ENCODE results near the gene MAP4. TPM values are rescaled to one million over a fixed set of nuclear protein-coding genes. Genes with fewer than 3 reads are reported as not detected.

Gene MAP4
- total RNA-seq, 1 experiment from 2014 or later, result 88.0 TPM

DNA sequence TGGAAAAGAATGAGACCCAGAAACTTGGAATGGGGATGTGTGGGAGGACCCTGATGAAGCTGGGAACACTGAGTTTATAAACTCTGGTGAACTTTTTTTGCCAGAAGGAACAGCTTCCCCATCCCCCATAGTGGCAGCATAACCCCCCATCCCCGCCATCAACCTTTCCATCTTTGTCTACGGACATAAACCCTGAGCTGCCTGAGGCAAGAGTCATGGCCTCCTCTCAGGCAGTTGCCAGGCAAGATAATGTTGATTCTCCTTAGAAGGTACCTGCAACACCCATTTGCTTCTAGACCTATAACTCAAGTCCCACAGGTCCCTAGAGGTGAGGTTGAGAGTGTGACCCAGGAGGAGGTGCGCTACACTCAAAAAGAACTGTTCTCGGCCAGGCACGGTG, 11.5 kb downstream of the MAP4 start:
- Histone ChIP-seq H3K27me3 (replicated peaks) (no peaks in the 10 kb centered on the region), H3K36me3 (peaks cover 22% of the 10 kb centered on the region), H3K27ac (no peak overlapping the region), H3K4me1 (replicated peaks) (no peaks in the 10 kb centered on the region), H3K4me3 (no peak overlapping the region), H3K9me3 (replicated peaks) (no peaks in the 10 kb centered on the region)
- no peak for DNase-seq (ENCODE audit: low read depth in 1 of 2, low spot score in 2 of 2)

DNA sequence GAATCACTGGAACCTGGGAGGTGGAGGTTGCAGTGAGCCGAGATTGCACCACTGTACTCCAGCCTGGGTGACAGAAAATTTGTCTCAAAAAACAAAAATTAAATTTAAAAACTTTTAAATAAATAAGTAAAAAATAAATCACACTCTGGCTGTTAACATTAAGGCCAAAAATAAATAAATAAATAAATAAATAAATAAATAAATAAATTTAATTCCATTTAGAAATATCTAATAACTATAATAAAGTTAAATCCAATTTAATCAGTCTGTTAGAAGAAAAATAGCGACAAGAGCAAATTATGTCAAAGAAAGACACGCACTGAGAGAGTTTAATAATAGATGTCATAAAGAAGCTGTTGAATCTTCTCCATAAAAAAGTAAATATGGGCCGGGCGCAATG, 13.4 kb downstream of the MAP4 start:
- no peaks in the 10 kb centered on the region for H3K9me3 ChIP-seq (replicated peaks)
- H3K27ac ChIP-seq, result no peak overlapping the region
- H3K4me1 ChIP-seq (replicated peaks), result no peaks in the 10 kb centered on the region
- H3K4me3 ChIP-seq, result no peak overlapping the region
- no peak for DNase-seq (ENCODE audit: low read depth in 1 of 2, low spot score in 2 of 2)
- H3K36me3 ChIP-seq, result peaks cover 16% of the 10 kb centered on the region
- no peaks in the 10 kb centered on the region for H3K27me3 ChIP-seq (replicated peaks)

DNA sequence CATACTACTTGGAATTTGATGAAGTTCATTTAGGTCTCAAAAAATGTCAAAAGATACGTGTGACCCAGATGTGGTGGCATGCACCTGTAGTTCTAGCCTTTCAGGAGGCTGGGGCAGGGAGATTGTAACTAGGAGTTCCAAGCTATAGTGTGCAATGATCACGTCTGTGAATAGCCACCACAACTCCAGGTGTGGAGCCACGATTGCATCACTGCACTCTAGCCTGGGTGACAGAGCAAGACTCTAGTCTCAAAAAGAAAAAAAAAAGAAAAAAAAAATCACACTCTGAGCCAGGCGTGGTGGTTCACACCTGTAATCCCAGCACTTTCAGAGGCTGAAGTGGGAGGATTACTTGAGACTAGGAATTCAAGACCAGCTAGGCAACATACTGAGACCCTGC, 14.2 kb downstream of the MAP4 start:
- H3K27me3 ChIP-seq (replicated peaks), result no peaks in the 10 kb centered on the region
- H3K4me1 ChIP-seq (replicated peaks), result no peaks in the 10 kb centered on the region
- no peak overlapping the region for H3K27ac ChIP-seq
- DNase-seq (ENCODE audit: low read depth in 1 of 2, low spot score in 2 of 2), result no peak
- H3K36me3 ChIP-seq, result peaks cover 14% of the 10 kb centered on the region
- H3K9me3 ChIP-seq (replicated peaks), result no peaks in the 10 kb centered on the region
- H3K4me3 ChIP-seq, result no peak overlapping the region

DNA sequence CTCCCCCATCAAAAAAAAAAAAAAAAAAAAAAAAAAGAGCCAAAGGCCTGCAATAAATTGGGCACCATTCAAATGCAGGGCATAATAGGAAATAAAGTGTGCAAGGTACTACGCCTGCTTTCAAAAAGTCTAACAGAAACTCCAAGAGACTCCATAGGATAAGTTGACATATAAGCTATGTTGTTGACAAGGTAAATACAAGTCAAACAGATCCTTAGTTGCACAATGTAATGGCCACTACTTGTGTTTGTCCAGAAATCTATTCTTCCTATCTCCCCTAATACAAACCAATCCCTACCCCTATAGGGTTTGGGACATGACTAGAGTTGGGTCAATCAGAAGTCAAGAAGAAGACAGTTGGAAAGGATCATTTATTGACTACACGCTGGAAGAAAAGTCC, 16.0 kb downstream of the MAP4 start:
- H3K27me3 ChIP-seq (replicated peaks), result no peaks in the 10 kb centered on the region
- H3K4me1 ChIP-seq (replicated peaks), result no peaks in the 10 kb centered on the region
- H3K4me3 ChIP-seq, result no peak overlapping the region
- no peak overlapping the region for H3K27ac ChIP-seq
- H3K36me3 ChIP-seq, result peaks cover 30% of the 10 kb centered on the region
- no peak for DNase-seq (ENCODE audit: low read depth in 1 of 2, low spot score in 2 of 2)
- no peaks in the 10 kb centered on the region for H3K9me3 ChIP-seq (replicated peaks)

DNA sequence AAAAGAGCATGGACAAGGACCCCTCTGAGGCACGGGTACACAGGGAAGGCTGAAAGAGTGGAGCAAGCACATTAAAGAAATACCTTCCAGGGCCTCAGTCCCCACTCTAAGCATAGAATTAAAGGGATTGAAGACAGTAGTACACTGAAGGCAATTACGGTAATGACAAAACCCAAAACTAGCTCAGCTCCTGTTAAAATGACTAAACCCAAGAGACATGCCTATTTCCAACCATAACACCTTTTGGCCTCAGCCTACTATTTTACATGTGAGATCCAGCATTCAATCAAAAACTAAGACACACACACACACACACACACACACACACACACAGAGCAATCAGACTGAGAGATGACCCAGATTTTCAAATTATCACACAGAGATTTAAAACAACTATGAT, 19.8 kb downstream of the MAP4 start:
- H3K27me3 ChIP-seq (replicated peaks), result no peaks in the 10 kb centered on the region

DNA sequence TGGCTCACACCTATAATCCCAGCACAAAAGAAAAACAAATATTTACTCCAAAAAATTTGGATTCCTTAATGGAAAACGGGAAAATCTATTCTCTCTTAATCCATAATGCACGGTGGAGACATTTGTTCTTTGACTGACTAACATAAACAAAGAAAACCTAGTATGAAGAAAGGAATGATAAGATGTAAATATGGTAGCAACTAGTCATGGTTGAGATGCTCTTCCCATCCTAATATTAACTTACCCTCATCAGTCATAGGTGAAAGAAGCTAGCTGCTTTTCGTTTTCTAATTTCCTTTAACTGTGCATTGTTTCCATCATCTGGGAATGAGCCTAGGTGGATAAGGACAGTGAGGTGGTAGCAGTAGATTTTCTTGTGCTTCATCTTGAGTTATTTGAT, 22.0 kb downstream of the MAP4 start:
- Histone ChIP-seq H3K27ac (no peak overlapping the region), H3K4me3 (no peak overlapping the region), H3K9me3 (replicated peaks) (no peaks in the 10 kb centered on the region), H3K27me3 (replicated peaks) (no peaks in the 10 kb centered on the region), H3K4me1 (replicated peaks) (peaks cover 6% of the 10 kb centered on the region), H3K36me3 (peaks cover 61% of the 10 kb centered on the region)
- DNase-seq (ENCODE audit: low read depth in 1 of 2, low spot score in 2 of 2), result no peak

More for the DNA sequence above, 19.8 kb downstream of the MAP4 start:
- no peaks in the 10 kb centered on the region for H3K9me3 ChIP-seq (replicated peaks)
- H3K36me3 ChIP-seq, result peaks cover 44% of the 10 kb centered on the region
- H3K4me3 ChIP-seq, result no peak overlapping the region
- no peak overlapping the region for H3K27ac ChIP-seq
- H3K4me1 ChIP-seq (replicated peaks), result peaks cover 6% of the 10 kb centered on the region
- DNase-seq (ENCODE audit: low read depth in 1 of 2, low spot score in 2 of 2), result no peak

DNA sequence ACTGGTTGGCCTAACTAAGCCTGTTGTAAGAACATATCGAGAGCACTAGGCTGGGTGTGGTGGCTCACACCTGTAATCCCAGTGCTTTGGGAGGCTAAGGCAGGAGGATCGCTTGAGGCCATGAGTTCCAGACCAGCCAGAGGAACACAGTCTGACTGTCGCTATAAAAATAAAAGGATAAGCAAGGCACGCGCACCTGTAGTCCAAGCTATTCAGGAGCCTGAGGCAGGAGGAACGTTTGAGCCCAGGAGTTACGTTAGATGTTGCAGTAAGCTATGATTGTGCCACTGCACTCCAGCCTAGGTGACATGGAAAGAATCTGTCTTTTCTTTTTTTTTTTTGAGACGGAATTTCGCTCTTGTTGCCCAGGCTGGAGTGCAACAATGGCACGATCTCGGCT, 24.9 kb downstream of the MAP4 start:
- H3K4me1 ChIP-seq (replicated peaks), result peaks cover 6% of the 10 kb centered on the region
- H3K4me3 ChIP-seq, result no peak overlapping the region
- DNase-seq (ENCODE audit: low read depth in 1 of 2, low spot score in 2 of 2), result no peak
- peaks cover 69% of the 10 kb centered on the region for H3K36me3 ChIP-seq
- H3K27ac ChIP-seq, result no peak overlapping the region
- no peaks in the 10 kb centered on the region for H3K27me3 ChIP-seq (replicated peaks)
- H3K9me3 ChIP-seq (replicated peaks), result no peaks in the 10 kb centered on the region

DNA sequence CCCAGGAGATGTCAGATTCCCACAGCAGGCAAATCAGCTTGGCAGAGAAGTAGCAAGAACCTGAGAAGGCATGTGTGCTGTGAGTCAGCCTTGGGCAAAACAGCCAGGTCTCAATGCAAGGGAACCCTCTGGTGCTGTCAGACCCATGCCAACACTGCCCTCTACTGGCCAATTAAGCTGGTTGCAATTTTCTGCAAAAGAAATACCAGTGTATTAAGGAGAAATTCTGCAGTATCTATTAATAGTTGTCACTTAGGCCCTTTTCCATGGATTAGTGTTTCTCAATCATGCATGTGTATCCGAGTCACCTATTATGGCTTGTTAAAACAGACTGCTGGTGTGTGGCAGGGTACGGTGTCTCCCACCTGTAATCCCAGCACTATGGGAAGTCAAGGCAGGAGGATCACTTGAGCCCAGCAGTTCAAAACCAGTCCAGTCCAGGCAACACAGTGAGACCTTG, 26.2 kb downstream of the MAP4 start:
- Histone ChIP-seq H3K36me3 (peaks cover 63% of the 10 kb centered on the region), H3K27ac (no peak overlapping the region), H3K4me3 (no peak overlapping the region), H3K4me1 (replicated peaks) (peaks cover 6% of the 10 kb centered on the region), H3K27me3 (replicated peaks) (no peaks in the 10 kb centered on the region), H3K9me3 (replicated peaks) (no peaks in the 10 kb centered on the region)
- DNase-seq (ENCODE audit: low read depth in 1 of 2, low spot score in 2 of 2), result peak; percentile 52 to 79

DNA sequence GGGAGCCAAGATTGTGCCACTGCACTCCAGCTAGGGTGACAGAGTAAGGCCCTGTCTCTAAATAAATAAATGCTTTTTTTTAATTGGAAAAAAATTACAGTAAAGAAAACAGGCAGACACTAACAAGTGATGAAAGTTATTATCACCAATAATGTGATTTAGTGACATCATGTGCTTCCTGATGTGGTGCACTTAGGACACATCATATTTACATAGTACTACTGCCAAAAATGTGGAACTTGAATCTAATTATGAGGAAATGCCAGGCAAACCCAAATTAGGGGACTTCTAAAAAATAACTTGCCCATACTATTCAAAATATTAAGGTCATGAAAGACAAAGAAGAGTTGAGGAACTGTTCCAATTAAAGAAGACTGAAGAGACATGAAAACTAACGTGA, 30.8 kb downstream of the MAP4 start:
- Histone ChIP-seq H3K36me3 (peaks cover 42% of the 10 kb centered on the region), H3K4me1 (replicated peaks) (peaks cover 12% of the 10 kb centered on the region), H3K4me3 (no peak overlapping the region), H3K27me3 (replicated peaks) (no peaks in the 10 kb centered on the region), H3K9me3 (replicated peaks) (no peaks in the 10 kb centered on the region), H3K27ac (no peak overlapping the region)
- no peak for DNase-seq (ENCODE audit: low read depth in 1 of 2, low spot score in 2 of 2)

DNA sequence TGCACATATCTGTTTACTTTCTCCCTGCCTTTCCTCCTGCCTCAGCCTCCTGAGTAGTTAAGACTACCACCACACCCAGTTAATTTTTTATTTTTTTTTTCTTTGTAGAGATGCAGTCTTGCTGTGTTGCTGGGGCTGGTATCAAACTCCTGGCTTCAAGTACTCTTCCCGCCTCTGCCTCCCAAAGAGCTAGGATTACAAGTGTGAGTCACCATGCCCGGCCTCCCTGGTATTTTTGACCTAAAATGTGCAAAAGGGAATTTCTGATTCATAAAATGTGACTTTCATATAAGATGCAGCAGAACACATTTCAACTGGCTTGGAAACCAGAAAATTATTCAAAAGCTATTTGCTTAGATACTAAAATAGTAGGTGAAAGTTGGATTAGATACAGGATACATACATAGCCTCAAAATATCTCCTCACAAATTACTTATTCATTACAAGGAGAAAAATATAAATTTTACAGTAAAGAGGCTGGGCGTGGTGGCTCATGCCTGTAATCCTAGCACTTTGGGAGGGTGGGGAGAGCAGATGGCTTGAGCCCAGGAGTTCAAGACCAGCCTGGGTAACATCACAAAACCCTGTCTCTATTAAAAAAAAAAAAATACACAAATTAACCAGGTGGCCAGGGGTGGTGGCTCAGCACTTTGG, 32.0 kb downstream of the MAP4 start:
- peak; percentile 50 to 66 for DNase-seq (ENCODE audit: low read depth in 1 of 2, low spot score in 2 of 2)
- H3K4me1 ChIP-seq (replicated peaks), result peaks cover 12% of the 10 kb centered on the region
- H3K27ac ChIP-seq, result peak overlapping the region; percentile 39
- H3K4me3 ChIP-seq, result no peak overlapping the region
- peaks cover 36% of the 10 kb centered on the region for H3K36me3 ChIP-seq
- H3K9me3 ChIP-seq (replicated peaks), result no peaks in the 10 kb centered on the region
- H3K27me3 ChIP-seq (replicated peaks), result no peaks in the 10 kb centered on the region

DNA sequence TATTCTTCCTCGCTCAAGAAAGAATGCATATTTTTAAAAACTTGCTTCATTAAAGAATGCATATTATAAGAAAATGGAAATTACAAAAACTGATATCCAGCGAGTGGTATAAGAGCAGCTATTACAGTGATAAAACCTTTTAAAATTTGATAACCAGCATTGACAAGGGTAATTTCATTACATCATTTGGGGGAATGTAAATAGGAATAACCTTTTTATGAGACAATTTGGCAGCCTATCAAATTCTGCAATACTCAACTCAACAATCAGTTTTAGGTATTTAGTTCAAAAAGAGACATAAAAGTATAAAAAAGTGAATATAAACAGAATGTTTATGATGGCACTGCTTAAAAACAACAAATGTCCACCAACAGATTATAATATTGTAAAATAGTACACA, 35.4 kb downstream of the MAP4 start:
- no peak for DNase-seq (ENCODE audit: low read depth in 1 of 2, low spot score in 2 of 2)
- peaks cover 12% of the 10 kb centered on the region for H3K4me1 ChIP-seq (replicated peaks)
- no peaks in the 10 kb centered on the region for H3K9me3 ChIP-seq (replicated peaks)
- H3K36me3 ChIP-seq, result peaks cover 28% of the 10 kb centered on the region
- H3K4me3 ChIP-seq, result no peak overlapping the region
- no peaks in the 10 kb centered on the region for H3K27me3 ChIP-seq (replicated peaks)
- H3K27ac ChIP-seq, result no peak overlapping the region

DNA sequence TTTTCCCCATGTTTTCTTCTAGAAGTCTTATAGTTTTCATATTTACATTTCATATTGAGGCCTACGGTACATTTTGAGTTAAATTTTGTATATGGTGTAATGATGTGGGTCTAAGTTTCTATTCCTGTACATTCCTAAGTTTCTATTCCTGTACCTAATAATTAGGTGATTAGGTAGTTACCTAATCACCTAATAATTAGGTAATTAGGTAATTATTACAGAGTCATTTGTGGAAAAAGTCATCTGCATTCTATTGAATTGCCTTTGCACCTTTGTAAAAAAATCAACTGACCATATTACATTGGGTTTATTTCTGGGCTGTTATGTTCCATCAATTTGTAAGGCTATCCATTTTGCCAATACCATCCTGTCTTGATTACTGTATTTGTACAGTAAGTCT, 37.1 kb downstream of the MAP4 start:
- Histone ChIP-seq H3K4me3 (no peak overlapping the region), H3K9me3 (replicated peaks) (no peaks in the 10 kb centered on the region), H3K27ac (no peak overlapping the region), H3K27me3 (replicated peaks) (no peaks in the 10 kb centered on the region), H3K36me3 (peaks cover 36% of the 10 kb centered on the region), H3K4me1 (replicated peaks) (peaks cover 5% of the 10 kb centered on the region)
- DNase-seq (ENCODE audit: low read depth in 1 of 2, low spot score in 2 of 2), result no peak

DNA sequence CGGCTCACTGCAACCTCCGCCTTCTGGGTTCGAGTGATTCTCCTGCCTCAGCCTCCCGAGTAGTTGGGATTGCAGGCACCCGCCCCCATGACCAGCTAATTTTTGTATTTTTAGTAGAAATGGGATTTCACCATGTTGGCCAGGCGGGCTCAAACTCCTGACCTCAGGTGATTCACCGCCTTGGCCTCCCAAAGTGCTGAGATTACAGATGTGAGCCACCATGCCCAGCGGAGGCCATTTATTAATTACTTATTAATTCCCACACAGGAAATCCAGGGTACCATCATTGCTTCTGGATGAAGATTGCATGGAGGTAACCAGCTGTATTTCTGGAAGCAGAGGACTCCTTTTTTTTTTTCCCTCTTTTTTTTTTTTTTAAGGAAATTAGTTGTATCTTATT, 37.8 kb downstream of the MAP4 start:
- Histone ChIP-seq H3K27ac (no peak overlapping the region), H3K4me3 (no peak overlapping the region), H3K27me3 (replicated peaks) (no peaks in the 10 kb centered on the region), H3K36me3 (peaks cover 32% of the 10 kb centered on the region), H3K9me3 (replicated peaks) (no peaks in the 10 kb centered on the region), H3K4me1 (replicated peaks) (no peaks in the 10 kb centered on the region)
- DNase-seq (ENCODE audit: low read depth in 1 of 2, low spot score in 2 of 2), result no peak

DNA sequence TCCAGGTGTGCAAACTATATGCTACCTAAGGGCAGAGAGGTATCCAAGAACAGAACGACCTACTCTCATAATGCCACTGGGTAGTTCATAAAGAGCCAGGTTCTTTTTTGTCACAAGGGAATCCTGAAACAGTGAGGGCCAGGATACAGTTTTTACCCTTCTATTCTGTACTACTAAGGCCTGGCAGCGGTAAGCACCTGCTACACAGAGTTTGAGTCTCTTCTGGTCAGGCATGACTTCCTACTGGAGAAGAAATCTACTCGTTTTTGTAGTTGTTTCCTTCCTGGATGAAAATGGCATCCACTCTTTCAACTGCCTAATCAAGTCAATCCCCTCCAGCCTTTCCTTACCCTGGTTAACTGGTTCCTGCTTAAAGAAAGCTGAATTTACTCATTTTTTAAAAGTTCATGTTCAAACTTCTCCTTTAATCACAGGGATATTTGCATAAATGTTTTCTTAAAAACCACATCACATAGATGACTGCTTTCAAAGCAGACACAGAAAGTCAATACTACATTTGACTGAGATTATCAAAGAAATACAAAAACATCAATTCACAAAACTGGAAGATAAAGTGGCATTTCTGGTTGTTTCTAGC, 40.0 kb downstream of the MAP4 start:
- no peak overlapping the region for H3K27ac ChIP-seq
- H3K4me1 ChIP-seq (replicated peaks), result no peaks in the 10 kb centered on the region
- H3K36me3 ChIP-seq, result peaks cover 38% of the 10 kb centered on the region
- no peak for DNase-seq (ENCODE audit: low read depth in 1 of 2, low spot score in 2 of 2)
- H3K4me3 ChIP-seq, result no peak overlapping the region
- H3K9me3 ChIP-seq (replicated peaks), result no peaks in the 10 kb centered on the region
- no peaks in the 10 kb centered on the region for H3K27me3 ChIP-seq (replicated peaks)
